DND-41 (cell line): ENCODE data around the gene DPYSL4.

ENCODE experiments used
- ATAC-seq: fragments of 200-7000 bp; cut with Tn5 transposase; 3 replicates; pipeline ENCODE4 v1.9.1; 2021; ENCODE audit warnings: low read depth; ENCODE audit not compliant: insufficient read depth
- DNase-seq: peaks from one replicate; pipeline ENCODE4 v3.0.0-alpha.2; 2020
- H2AFZ ChIP-seq: 2 replicates; pipeline ENCODE4 v1.6.0; 2012; ENCODE audit warnings: low read depth, low read length
- H3K27ac ChIP-seq: 2 replicates; pipeline ENCODE4 v1.5.1; 2012; ENCODE audit warnings: low read length, inconsistent platforms
- H3K27me3 ChIP-seq: fragments of 200-600 bp; sonication (generic); 2 replicates; pipeline ENCODE4 v1.6.0; 2012; ENCODE audit warnings: low read length, mild to moderate bottlenecking, inconsistent platforms; ENCODE audit not compliant: insufficient read depth, poor library complexity
- H3K36me3 ChIP-seq: 2 replicates; pipeline ENCODE4 v1.5.1; 2012; ENCODE audit warnings: low read length, inconsistent platforms; ENCODE audit not compliant: insufficient read depth
- H3K4me1 ChIP-seq: 2 replicates; pipeline ENCODE4 v1.5.1; 2012; ENCODE audit warnings: mild to moderate bottlenecking, low read length; ENCODE audit not compliant: insufficient read depth
- H3K4me2 ChIP-seq: 2 replicates; pipeline ENCODE4 v1.6.0; 2012; ENCODE audit warnings: mild to moderate bottlenecking, moderate library complexity, low read length, inconsistent platforms; ENCODE audit not compliant: insufficient read depth
- H3K4me3 ChIP-seq, 2 experiments: fragments of 200-600 bp in 1 of 2; shearing (Covaris generic) in 1 of 2; 2 replicates each; pipeline ENCODE4 v1.5.1; 2012 to 2016; ENCODE audit warnings: inconsistent platforms in 2 of 2, low read length in 2 of 2, mild to moderate bottlenecking in 2 of 2, low read depth in 1 of 2, moderate library complexity in 1 of 2
- H3K79me2 ChIP-seq: 2 replicates; pipeline ENCODE4 v1.6.0; 2012; ENCODE audit warnings: low read length, inconsistent platforms; ENCODE audit not compliant: insufficient read depth
- H3K9ac ChIP-seq: 2 replicates; pipeline ENCODE4 v1.6.0; 2012; ENCODE audit warnings: low read depth, mild to moderate bottlenecking, inconsistent platforms, low read length, moderate library complexity
- H3K9me3 ChIP-seq: 2 replicates; pipeline ENCODE4 v1.5.1; 2012; ENCODE audit warnings: low read length, moderate library complexity, mild to moderate bottlenecking, inconsistent platforms; ENCODE audit not compliant: insufficient read depth, severe bottlenecking
- H4K20me1 ChIP-seq: 2 replicates; pipeline ENCODE4 v1.6.0; 2012; ENCODE audit warnings: low read length; ENCODE audit not compliant: insufficient read depth
- EZH2 ChIP-seq: IDR thresholded peaks from 3 replicates; pipeline ENCODE4 v1.6.1; 2012; ENCODE audit warnings: borderline replicate concordance, low read depth, mild to moderate bottlenecking, moderate library complexity, low read length, inconsistent platforms; ENCODE audit not compliant: severe bottlenecking
- TF ChIP-seq, protein P1 (sequence below): IDR thresholded peaks from 2 replicates; pipeline ENCODE4 v1.5.1; 2012; ENCODE audit warnings: borderline replicate concordance, low read length, moderate library complexity, mild to moderate bottlenecking; ENCODE audit not compliant: poor library complexity, severe bottlenecking; ENCODE audit errors: extremely low read depth

The DPYSL4 gene

GRCh38 chr10:132173185-132173584 lies 13.6 kb upstream of the DPYSL4 start:
- H3K36me3 ChIP-seq, result no peaks in the 10 kb centered on the region
- no peaks in the 10 kb centered on the region for H4K20me1 ChIP-seq
- DNase-seq (no peak), ATAC-seq (no peak)
- no peak overlapping the region for H3K4me2 ChIP-seq
- no peak overlapping the region for H3K27ac ChIP-seq
- H3K9me3 ChIP-seq, result peaks cover 4% of the 10 kb centered on the region
- no peaks in the 10 kb centered on the region for H3K27me3 ChIP-seq
- no peak for TF ChIP-seq EZH2
- TF ChIP-seq, protein P1, sequence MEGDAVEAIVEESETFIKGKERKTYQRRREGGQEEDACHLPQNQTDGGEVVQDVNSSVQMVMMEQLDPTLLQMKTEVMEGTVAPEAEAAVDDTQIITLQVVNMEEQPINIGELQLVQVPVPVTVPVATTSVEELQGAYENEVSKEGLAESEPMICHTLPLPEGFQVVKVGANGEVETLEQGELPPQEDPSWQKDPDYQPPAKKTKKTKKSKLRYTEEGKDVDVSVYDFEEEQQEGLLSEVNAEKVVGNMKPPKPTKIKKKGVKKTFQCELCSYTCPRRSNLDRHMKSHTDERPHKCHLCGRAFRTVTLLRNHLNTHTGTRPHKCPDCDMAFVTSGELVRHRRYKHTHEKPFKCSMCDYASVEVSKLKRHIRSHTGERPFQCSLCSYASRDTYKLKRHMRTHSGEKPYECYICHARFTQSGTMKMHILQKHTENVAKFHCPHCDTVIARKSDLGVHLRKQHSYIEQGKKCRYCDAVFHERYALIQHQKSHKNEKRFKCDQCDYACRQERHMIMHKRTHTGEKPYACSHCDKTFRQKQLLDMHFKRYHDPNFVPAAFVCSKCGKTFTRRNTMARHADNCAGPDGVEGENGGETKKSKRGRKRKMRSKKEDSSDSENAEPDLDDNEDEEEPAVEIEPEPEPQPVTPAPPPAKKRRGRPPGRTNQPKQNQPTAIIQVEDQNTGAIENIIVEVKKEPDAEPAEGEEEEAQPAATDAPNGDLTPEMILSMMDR, result no peak
- no peaks in the 10 kb centered on the region for H3K4me1 ChIP-seq
- H2AFZ ChIP-seq, result no peak overlapping the region
- no peaks in the 10 kb centered on the region for H3K79me2 ChIP-seq
- H3K9ac ChIP-seq, result no peak overlapping the region
- H3K4me3 ChIP-seq, result no peak overlapping the region

- DNase-seq (no peak), ATAC-seq (no peak)
- H3K27ac ChIP-seq, result no peak overlapping the region
- no peaks in the 10 kb centered on the region for H3K79me2 ChIP-seq
- peaks cover 4% of the 10 kb centered on the region for H3K9me3 ChIP-seq
- TF ChIP-seq, protein P1, result no peak
- no peak for TF ChIP-seq EZH2
- H3K4me1 ChIP-seq, result no peaks in the 10 kb centered on the region
- no peak overlapping the region for H2AFZ ChIP-seq
- H3K9ac ChIP-seq, result no peak overlapping the region
- H3K4me3 ChIP-seq, result no peak overlapping the region
- no peaks in the 10 kb centered on the region for H4K20me1 ChIP-seq
- H3K36me3 ChIP-seq, result no peaks in the 10 kb centered on the region
- H3K27me3 ChIP-seq, result no peaks in the 10 kb centered on the region
- H3K4me2 ChIP-seq, result no peak overlapping the region
Measured at GRCh38 chr10:132174237-132174636, 12.5 kb upstream of the DPYSL4 start.

- Histone ChIP-seq H3K9ac (no peak overlapping the region), H3K4me1 (no peaks in the 10 kb centered on the region), H3K27ac (no peak overlapping the region), H4K20me1 (no peaks in the 10 kb centered on the region), H3K4me2 (no peak overlapping the region), H3K4me3 (no peak overlapping the region), H3K27me3 (no peaks in the 10 kb centered on the region), H3K36me3 (no peaks in the 10 kb centered on the region), H3K9me3 (peaks cover 4% of the 10 kb centered on the region), H2AFZ (no peak overlapping the region), H3K79me2 (no peaks in the 10 kb centered on the region)
- no peak for TF ChIP-seq EZH2
- TF ChIP-seq, protein P1, result no peak
- no peak for DNase-seq
- no peak for ATAC-seq
Measured at GRCh38 chr10:132175408-132175807, 11.3 kb upstream of the DPYSL4 start.
